ENCODE measurements around the gene CERS4.
"Not testable (repeated sequence)": the region's sequence is repeated elsewhere in the genome, so short reads cannot be mapped to it uniquely, and the experiment has no call there.

The CERS4 gene

DNA sequence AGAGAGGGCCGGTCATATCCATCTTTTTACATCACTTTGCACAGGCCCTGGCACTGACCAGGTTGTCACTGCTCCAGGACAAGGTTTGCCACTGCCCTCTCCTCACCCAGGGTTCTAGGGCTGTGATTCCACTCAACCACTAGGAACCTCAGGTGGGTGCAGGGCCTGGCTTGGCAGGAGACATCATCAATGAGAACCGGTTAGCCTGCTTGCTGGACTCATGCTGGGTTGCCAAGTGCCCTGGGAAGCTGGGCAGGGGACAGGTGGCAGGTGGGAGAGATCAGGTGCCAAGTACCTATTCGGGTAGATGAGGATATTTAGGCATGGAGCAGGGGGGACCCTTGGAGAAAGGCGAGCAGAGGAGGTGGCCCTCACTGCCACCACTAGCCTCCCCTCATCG, 4.2 kb upstream of the CERS4 start:
- no peak overlapping the region for H3K4me3 ChIP-seq (ENCODE audit: low read length)
- TF ChIP-seq ZNF274 (IDR thresholded peaks at IDR 0.05; ENCODE audit: low read depth, low read length): no peak

DNA sequence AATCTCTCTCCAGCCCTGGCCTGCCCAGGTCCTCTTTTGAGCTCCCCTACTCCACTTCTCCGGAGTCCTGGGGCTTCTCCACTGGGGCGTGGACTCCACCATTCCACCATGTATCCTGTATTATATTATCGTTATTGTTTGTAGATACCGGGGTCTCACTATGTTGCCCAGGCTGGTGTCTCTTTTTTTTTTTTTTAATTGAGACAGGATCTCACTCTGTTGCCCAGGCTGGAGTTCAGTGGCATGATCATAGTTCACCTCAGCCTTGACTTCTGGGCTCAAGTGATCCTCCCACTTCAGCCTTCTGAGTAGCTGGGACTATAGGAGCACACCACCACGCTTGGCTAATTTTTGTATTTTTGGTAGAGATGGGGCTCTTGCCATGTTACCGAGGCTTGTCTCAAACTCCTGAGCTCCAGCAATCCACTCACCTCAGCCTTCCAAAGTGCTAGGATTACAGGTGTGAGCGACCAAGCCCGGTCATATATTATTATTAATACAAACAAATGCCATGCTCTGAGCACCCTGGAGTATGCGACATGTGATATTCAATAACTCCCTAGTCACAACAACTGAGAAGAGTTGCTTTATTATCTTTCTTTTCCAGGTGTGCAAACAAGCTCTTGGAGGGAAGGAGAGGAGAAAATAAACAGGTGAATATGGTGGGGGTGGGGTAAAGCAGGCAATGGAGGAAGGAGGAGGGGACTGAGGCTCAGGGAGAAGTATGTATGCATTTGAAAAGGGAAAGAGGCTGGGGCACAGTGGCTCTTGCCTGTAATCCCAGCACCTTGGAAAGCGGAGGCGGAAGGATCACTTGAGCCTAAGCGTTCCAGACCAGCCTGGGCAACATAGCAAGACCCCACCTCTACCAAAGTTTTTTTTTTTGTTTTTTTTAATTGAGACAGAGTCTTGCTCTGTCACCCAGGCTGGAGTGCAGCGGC, 2.8 kb upstream of the CERS4 start:
- no peak overlapping the region for H3K4me3 ChIP-seq (ENCODE audit: low read length)
- no peak for TF ChIP-seq ZNF274 (IDR thresholded peaks at IDR 0.05; ENCODE audit: low read depth, low read length)

DNA sequence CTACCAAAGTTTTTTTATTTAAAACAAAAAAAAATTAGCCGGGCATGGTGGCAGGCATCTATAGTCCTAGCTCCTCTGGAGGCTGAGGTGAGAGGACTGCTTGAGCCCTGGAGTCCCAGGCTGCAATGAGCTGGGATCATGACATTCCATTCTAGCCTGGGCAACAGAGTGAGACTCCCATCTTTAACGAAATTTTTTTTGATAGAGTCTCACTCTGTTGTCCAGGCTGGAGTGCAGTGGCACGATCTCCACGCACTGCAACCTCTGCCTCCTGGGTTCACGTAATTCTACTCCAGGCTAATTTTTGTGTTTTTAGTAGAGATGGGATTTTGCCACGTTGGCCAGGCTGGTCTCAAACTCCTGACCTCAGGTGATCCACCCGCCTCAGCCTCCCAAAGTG, 1.8 kb upstream of the CERS4 start:
- not testable (repeated sequence) for H3K4me3 ChIP-seq (ENCODE audit: low read length)

DNA sequence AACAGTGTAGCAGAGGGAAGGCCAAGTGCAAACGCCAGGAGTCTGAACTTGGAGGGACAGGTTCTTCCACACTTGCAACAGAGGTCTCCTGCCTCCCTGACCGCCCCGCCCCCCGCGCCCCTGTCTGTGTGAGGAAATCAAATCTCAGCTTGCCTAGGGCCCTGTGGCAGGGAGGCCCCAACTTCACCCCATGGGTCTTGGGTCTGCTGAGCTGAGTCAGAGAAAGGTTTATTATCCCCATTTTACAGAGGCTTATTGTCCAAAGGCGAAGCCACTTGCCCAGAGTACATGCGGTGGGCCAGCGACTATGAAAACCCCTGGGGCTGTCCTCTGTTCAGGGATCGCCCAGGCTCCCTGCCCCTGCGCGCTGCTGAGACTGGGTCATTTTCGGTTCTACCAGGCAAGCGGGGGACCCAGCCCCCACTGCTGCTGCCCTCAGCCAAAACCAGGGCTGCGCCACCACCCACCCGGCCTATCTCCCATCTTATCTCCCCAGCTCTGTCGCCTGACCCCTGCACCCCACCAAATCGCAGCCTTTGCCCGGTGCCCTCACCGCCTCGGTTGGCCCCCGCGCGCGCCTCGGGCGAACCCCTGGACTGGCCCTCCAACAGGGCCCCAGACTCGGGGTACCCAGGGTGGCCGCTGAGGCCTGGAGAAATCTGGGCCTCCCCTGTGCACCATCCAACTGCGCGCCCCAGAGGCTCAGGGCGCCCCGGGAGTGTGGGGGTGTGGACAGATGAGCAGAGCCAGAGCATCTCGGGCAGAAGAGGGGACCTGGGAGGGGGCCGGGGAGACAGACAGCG, 850 bp upstream of the CERS4 start:
- no peak for TF ChIP-seq ZNF274 (IDR thresholded peaks at IDR 0.05; ENCODE audit: low read depth, low read length)

DNA sequence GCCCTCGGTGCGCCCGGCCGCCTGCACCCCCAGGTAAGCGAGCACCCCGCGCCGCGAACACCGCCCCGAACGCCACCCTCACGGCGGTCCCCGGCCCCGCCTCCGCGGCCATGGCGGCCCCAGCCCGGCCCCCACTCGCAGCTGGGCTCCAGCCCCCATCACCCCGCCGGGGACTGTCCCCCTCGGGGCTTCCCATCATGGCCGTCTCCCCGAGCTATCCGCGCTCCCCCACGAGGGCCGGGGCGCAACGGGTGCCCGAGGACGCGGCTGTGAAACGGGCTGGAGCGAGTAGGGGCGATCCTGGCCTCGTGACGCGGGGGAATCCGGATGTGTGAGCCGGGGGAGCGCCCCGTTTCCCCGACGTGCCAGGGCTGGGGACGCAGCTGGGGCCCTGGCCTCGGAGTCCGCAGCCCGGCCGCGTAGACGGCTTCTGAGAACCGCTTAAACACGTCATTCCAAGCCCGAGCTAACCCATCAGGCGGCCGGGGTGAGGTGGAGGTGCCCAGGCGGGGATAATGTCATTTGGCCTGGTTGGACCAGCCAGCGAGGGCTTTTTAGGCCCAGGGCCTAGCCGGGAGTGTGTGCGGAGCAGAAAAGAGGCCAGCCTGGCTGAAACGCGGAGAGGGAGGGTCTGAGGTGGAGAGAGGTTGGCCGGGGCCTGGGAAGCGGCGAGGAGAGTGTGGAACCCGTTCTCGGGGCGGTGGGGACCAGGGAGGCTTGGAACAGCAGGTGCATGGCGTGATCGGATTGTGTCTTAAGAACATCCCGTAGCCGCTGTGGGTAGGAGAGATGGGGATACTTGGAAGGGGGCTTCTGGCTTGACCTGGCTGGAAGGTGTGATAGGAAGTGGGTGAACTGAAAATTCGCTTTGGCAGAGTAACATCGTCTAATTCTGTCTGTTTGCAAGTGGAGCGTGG, 550 bp downstream of the CERS4 start:
- H3K4me3 ChIP-seq (ENCODE audit: low read length): peak overlapping the region; percentile 77
- TF ChIP-seq ZNF274 (IDR thresholded peaks at IDR 0.05; ENCODE audit: low read depth, low read length): no peak

More for the DNA sequence above, 850 bp upstream of the CERS4 start:
- H3K4me3 ChIP-seq (ENCODE audit: low read length): peak overlapping the region; percentile 15; the same call in 1 of the 2 replicates

DNA sequence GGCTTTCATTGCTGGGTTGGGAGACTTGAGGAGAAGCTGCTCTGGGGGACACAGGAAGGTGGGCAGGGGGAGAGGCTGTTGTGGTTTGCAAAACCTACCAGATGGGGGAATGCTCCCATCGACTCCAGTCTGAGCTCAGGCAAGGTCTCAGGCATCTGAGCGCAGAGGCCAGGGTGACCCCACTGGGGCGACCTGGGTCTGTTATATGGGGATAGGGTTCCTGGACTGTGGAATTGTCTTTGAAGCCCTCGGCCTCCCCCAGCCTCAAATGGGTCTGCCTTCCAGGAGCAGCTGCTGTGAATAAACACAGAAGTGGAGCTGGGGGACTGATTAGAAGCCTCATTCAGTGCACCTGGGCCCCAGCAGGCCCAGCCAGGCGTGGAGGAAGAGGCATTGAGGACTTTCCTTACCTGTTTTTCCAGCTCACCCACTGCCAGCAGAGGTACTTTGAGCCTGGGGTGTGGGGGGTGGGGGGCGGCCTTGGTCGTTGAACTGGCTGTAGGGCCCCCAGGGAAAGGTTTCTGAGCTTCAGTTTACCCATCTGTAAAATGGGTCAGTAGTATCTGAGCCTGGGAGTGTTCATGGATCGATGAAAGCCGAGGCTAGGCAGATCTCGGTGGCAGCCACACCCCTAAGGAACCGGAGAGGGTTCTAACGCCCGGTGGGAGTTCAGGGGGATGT, 1.4 kb downstream of the CERS4 start:
- H3K4me3 ChIP-seq (ENCODE audit: low read length): peak overlapping the region; percentile 77
- no peak for TF ChIP-seq ZNF274 (IDR thresholded peaks at IDR 0.05; ENCODE audit: low read depth, low read length)

DNA sequence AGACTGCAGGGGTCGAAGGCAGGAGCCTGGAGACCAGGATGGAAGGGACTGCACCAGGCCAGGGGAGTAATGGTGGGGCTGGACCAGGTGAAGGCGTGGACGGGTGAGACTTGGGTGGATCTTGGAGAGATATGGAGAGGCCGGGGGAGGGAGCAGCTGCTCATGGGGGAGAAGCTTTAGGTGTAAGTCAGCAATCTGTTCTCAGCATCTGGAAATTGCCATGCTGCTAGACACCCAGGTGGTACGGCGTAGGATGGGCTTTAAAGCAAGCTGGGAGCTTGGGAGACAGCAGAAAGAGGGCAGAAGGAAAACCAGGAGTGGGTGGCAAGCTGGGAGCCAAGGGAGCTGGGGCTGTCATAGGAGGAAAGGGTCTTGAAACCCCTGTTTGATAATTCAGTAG, 3.0 kb downstream of the CERS4 start:
- no peak overlapping the region for H3K4me3 ChIP-seq (ENCODE audit: low read length)
- TF ChIP-seq ZNF274 (IDR thresholded peaks at IDR 0.05; ENCODE audit: low read depth, low read length): no peak

DNA sequence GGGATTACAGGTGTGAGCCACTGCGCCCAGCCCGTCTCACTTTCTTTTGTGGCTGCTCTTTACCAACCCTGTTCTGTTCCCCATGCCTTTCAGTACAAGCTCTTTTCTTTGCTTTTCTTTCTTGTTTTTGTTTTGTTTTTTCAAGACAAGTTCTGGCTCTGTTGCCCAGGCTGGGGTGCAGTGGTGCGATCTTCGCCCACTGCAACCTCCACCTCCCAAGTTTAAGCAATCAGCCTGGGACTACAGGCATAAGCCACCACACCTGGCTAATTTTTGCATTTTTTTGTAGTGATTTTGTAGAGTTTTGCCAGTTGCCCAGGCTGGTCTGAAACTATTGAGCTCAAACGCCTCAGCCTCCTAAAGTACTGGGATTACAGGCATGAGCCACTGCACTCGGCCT, 3.7 kb downstream of the CERS4 start:
- H3K4me3 ChIP-seq (ENCODE audit: low read length): no peak overlapping the region
- TF ChIP-seq ZNF274 (IDR thresholded peaks at IDR 0.05; ENCODE audit: low read depth, low read length): no peak

DNA sequence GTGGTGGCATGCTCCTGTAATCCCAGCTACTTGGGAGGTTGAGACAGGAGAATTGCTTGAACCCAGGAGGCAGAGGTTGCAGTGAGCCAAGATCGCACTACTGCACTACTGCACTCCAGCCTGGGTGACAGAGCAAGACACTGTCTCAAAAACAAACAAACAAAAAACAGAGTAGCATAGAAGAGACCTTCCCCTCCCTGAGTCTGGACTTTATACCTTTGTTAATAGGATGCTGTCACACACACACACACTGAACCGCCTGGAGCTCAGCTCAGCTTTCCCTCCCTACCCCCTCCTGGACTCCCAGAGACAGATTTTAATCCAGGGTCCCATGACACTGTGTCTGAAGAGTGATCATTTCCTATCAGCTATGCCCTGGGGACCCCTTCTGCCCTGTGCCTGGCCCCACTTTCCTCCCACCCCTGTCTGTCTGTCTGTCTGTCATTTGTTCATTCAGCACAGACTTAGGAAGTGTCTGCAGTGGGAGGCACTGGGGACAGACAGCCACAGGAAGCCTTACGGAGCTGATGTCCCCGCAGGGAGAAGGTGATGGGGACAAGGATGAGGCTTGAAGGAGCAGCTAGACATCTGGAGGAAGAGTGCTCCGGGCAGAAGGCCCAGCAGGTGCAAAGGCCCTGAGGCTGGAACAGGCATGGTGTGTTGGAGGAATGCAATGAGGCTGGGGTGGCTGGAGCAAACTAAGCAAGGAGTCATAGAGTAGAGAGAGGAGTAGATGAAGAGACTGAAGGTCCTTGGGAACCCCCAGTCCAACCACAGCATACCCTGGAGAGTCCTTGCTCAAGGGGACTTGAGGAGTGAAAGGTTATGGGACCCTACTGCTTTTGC, 4.9 kb downstream of the CERS4 start:
- no peak for TF ChIP-seq ZNF274 (IDR thresholded peaks at IDR 0.05; ENCODE audit: low read depth, low read length)
- H3K4me3 ChIP-seq (ENCODE audit: low read length): no peak overlapping the region

DNA sequence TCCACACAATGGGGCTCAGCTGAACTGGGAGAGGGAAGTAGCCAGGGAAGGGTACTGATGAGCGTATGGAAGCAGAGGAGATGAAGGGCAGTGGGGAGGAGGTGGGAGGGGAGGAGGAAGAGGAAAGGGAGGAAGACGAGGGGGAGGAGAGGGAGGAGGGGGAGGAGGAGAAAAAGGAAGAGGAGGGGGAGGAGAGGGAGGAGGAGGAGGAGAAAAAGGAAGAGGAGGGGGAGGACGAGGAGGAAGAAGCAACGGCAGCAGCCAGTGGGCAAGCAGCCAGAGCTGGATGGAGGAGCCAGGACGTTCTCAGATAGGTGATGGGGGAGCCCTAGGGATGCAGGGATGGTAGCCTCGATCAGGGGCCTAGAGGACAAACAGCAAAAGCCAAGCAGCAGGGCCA, 5.6 kb downstream of the CERS4 start:
- no peak for TF ChIP-seq ZNF274 (IDR thresholded peaks at IDR 0.05; ENCODE audit: low read depth, low read length)
- H3K4me3 ChIP-seq (ENCODE audit: low read length): no peak overlapping the region

DNA sequence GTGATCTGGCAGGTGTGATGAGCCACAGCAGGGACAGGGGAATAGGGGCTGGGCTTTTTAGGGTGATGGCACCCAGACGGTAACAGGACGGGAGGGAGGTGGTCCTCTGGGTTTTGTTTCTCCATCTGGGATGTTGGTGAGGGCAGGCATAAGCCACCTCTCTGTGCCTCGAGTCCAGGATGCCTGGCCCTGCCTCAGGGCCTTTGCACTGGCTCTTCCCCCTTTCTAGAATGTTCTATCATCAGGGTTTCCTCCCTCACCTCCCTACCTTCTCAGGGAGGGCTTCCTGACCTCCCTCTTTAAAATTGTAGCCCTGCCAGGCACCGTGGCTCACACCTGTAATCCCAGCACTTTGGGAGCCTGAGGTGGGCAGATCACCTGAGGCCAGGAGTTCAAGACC, 6.6 kb downstream of the CERS4 start:
- TF ChIP-seq ZNF274 (IDR thresholded peaks at IDR 0.05; ENCODE audit: low read depth, low read length): no peak
- H3K4me3 ChIP-seq (ENCODE audit: low read length): no peak overlapping the region

DNA sequence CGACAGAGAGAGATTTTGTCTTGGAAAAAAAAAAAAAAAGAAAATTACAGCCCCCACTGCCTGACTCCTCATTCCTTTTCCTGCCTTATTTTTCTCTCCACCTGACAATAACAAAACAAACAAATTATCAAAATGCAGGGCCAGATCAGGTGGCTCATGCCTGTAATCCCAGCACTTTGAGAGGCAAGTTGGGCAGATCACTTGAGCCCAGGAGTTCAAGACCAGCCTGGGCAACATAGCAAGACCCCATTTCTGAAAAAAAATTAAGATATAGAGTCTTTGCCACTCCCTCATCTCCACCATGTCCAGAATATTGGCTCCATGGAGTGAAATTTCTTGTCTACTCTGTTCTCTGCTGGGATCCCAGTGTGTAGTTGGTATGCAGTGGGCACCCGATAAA, 7.2 kb downstream of the CERS4 start:
- TF ChIP-seq ZNF274 (IDR thresholded peaks at IDR 0.05; ENCODE audit: low read depth, low read length): no peak
- no peak overlapping the region for H3K4me3 ChIP-seq (ENCODE audit: low read length)

DNA sequence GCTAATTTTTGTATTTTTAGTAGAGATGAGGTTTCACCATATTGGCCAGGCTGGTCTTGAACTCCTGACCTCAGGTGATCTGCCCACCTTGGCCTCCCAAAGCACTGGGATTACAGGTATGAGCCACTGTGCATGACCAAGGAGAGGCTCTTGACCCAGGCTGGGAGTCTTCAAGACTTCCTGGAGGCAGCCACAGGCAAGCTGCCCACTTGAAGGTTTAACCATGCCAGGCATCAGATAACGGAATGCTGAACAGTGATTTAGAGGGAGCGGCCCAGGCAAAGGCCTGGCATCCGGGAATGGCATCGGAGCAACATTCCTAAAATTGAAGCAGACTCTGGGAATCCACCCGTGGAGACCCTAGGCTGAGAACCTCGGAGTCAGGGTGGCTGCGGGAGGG, 9.0 kb downstream of the CERS4 start:
- H3K4me3 ChIP-seq (ENCODE audit: low read length): not testable (repeated sequence)
